K562 (cell line): Measurements from ENCODE around the gene SEPHS1. TPM values are rescaled to one million over a fixed set of nuclear protein-coding genes. Genes with fewer than 3 reads are reported as not detected.

ENCODE experiments used
- MNT ChIP-seq, 2 experiments: fragments of 450-650 bp; conservative IDR thresholded peaks; 2 replicates each; pipeline ENCODE4 v1.6.1; 2017; ENCODE audit warnings: mild to moderate bottlenecking in 2 of 2, moderate library complexity in 2 of 2
- REST ChIP-seq, 2 experiments: fragments of 450-650 bp; formaldehyde crosslinking in 1 of 2; IDR thresholded peaks; 2 replicates each; pipeline versions ENCODE4 v1.4.0 to v1.6.1; 2014 to 2020; ENCODE audit warnings: mild to moderate bottlenecking in 2 of 2, borderline replicate concordance in 1 of 2, low read depth in 1 of 2
- SIN3A ChIP-seq, 2 experiments: fragments of 150-350 bp in 1 of 2; IDR thresholded peaks; 2 replicates each; pipeline ENCODE4 v1.6.1; 2011 to 2016; ENCODE audit warnings: borderline replicate concordance in 2 of 2, low read depth in 2 of 2, low read length in 2 of 2, mild to moderate bottlenecking in 2 of 2, moderate library complexity in 2 of 2; ENCODE audit not compliant: control insufficient read depth in 1 of 2
- TAF7 ChIP-seq: fragments of 450-650 bp; IDR thresholded peaks from 2 replicates; pipeline ENCODE4 v1.6.1; 2016; ENCODE audit warnings: missing genetic modification characterization, missing compliant biosample characterization
- ZNF449 ChIP-seq: fragments of 250-450 bp; sonication (Bioruptor Pico); IDR thresholded peaks from 2 replicates; pipeline ENCODE4 v1.8.0; 2022; ENCODE audit warnings: moderate library complexity, mild to moderate bottlenecking, inconsistent platforms
- ZNF512 ChIP-seq: IDR thresholded peaks from 2 replicates; pipeline ENCODE4 v1.6.1; 2016; ENCODE audit warnings: missing genetic modification characterization, missing compliant biosample characterization
- ZNF766 ChIP-seq: fragments of 200-800 bp; sonication (Bioruptor generic); conservative IDR thresholded peaks from 2 replicates; pipeline ENCODE4 v1.6.1; 2016; ENCODE audit warnings: missing genetic modification characterization, missing compliant biosample characterization
- polyA plus RNA-seq, 8 experiments: library from polyadenylated mRNA; depleted of rRNA in 4 of 8; stranded (reverse) in 5 of 8; unstranded in 3 of 8; fragments of >200 nt; fragmentation: Nextera tagmentation in 2 of 8; fragmentation: Illumina TruSeq in 1 of 8; extraction: Ambion mirVana in 2 of 8; extraction: Trizol in 1 of 8; gene quantifications; 2 replicates each; pipeline versions ENCODE4 v1.2.1 to v1.2.3, GENCODE V29; 2011 to 2014; ENCODE audit warnings: inconsistent platforms in 1 of 8, missing spikeins in 1 of 8
- total RNA-seq, 7 experiments: library from RNA; depleted of rRNA in 6 of 7; stranded (reverse); fragments of >200 nt in 6 of 7; fragmentation: Illumina TruSeq in 2 of 7; extraction: Trizol in 2 of 7; gene quantifications; 2 replicates each; pipeline versions ENCODE4 v1.2.1 to v1.2.3, GENCODE V29; 2011 to 2021; ENCODE audit warnings: low replicate concordance in 1 of 7

SEPHS1 gene
- total and polyA plus RNA-seq, 9 of the 15 experiments (the other 6 are each of a cell fraction or from before 2014, with no cell fraction given): 14.7 to 82.8 (median 41.8) TPM

GRCh38 chr10:13348216-13349017 lies at the start of gene SEPHS1 (continued):
- TF ChIP-seq REST (IDR thresholded peaks at IDR 0.05; ENCODE audit: borderline replicate concordance) (peak; percentile 83), REST (CRISPR knock-in tag; IDR thresholded peaks at IDR 0.05; ENCODE audit: low read depth) (peak; percentile 86), TAF7 (tag) (no peak), MNT (conservative IDR thresholded peaks at IDR 0.05) (peak; percentile 65 to 76), SIN3A (IDR thresholded peaks at IDR 0.05; ENCODE audit: borderline replicate concordance in 2 of 2, control insufficient read depth in 1 of 2, low read depth in 2 of 2, low read length in 2 of 2) (peak; percentile 21 to 48; a peak in 1 of 4 replicates), ZNF766 (CRISPR knock-in tag) (no peak; the same call in 1 of the 2 replicates), ZNF512 (no peak), ZNF449 (no peak)
